ENCODE measurements around the gene NIM1K.

The NIM1K gene

DNA sequence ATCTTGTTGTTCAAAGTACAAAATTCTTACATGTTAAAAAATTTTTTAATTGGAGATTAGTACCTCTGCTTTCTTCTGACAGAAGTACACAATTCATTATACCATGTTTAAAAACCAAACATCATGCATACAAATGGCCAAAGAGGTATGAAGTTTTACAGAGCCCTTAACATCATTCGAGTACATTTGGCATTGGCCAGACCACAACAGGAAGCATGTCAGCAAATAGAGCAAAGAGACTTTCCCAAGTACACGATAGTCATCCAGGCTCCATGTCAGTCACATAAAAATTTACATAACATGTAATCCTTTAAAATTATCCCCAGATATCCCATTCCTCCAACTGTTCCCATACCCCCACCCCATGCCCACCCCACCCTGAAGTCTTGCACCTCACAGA lies 98.7 kb downstream of the NIM1K start:
- TF ChIP-seq CTCF (IDR thresholded peaks at IDR 0.05; ENCODE audit: low read depth, low read length), result no peak
- DNase-seq (ENCODE audit: low read depth, low spot score), result no peak
- in situ Hi-C loops (cut with HindIII; ENCODE audit: low sequenced_read_pairs), result no loop called here
- H3K4me3 ChIP-seq (ENCODE audit: low read depth, low read length), result no peak overlapping the region

GRCh38 chr5:43294226-43294625 lies 102.2 kb downstream of the NIM1K start:
- TF ChIP-seq CTCF (IDR thresholded peaks at IDR 0.05; ENCODE audit: low read depth, low read length), result no peak
- in situ Hi-C loops (cut with HindIII; ENCODE audit: low sequenced_read_pairs), result no loop called here
- no peak overlapping the region for H3K4me3 ChIP-seq (ENCODE audit: low read depth, low read length)
- peak; percentile 49 for DNase-seq (ENCODE audit: low read depth, low spot score)

GRCh38 chr5:43295202-43295601 lies 103.2 kb downstream of the NIM1K start:
- in situ Hi-C loops (cut with HindIII; ENCODE audit: low sequenced_read_pairs), result no loop called here
- TF ChIP-seq CTCF (IDR thresholded peaks at IDR 0.05; ENCODE audit: low read depth, low read length), result no peak
- no peak overlapping the region for H3K4me3 ChIP-seq (ENCODE audit: low read depth, low read length)
- no peak for DNase-seq (ENCODE audit: low read depth, low spot score)

GRCh38 chr5:43296835-43297234 lies 104.8 kb downstream of the NIM1K start:
- H3K4me3 ChIP-seq (ENCODE audit: low read depth, low read length), result no peak overlapping the region
- in situ Hi-C loops (cut with HindIII; ENCODE audit: low sequenced_read_pairs), result no loop called here
- TF ChIP-seq CTCF (IDR thresholded peaks at IDR 0.05; ENCODE audit: low read depth, low read length), result no peak
- no peak for DNase-seq (ENCODE audit: low read depth, low spot score)

GRCh38 chr5:43298443-43298842 lies 106.4 kb downstream of the NIM1K start:
- in situ Hi-C loops (cut with HindIII; ENCODE audit: low sequenced_read_pairs), result no loop called here
- no peak overlapping the region for H3K4me3 ChIP-seq (ENCODE audit: low read depth, low read length)
- no peak for DNase-seq (ENCODE audit: low read depth, low spot score)
- TF ChIP-seq CTCF (IDR thresholded peaks at IDR 0.05; ENCODE audit: low read depth, low read length), result no peak

DNA sequence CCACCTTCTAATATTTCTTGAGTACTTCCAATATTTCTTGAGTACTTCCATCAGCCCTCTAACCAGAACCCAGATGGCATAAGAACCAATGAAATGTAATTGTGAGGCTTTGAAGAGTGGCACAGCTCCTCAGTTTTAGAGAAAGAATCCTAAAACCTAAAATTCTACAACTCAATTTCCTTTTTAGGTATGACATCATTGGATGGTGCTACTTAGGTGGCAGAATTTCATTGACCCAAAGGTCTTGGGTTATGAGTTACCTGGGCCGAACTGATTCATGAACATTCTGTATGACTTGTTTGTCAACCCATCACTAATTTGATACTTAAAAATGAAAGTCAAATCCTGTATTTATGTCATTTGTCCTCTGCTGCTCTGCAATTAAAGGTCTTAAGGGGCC lies 108.1 kb downstream of the NIM1K start:
- no peak for DNase-seq (ENCODE audit: low read depth, low spot score)
- in situ Hi-C loops (cut with HindIII; ENCODE audit: low sequenced_read_pairs), result no loop called here
- no peak overlapping the region for H3K4me3 ChIP-seq (ENCODE audit: low read depth, low read length)
- no peak for TF ChIP-seq CTCF (IDR thresholded peaks at IDR 0.05; ENCODE audit: low read depth, low read length)

DNA sequence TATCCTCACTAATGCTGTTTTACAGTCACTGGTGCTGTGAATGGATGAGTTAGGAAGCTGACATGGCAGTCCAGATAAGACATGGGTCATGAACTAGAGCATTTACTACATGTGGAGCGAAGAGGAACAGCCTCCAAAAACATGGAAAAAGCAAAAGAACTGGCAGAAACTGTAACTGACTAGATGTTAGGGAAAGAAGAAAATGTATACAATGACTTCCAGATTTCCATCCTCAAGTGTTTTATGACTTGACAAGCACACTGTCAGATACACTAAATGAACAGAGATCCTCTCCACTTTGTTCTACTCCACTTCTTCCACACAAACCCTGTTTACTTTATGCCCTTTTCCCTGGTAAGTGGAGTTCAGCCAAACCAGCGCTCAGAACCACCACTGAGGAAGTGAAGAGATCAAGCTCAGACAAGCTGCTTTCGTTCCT lies 109.6 kb downstream of the NIM1K start:
- in situ Hi-C loops (cut with HindIII; ENCODE audit: low sequenced_read_pairs), result no loop called here
- no peak overlapping the region for H3K4me3 ChIP-seq (ENCODE audit: low read depth, low read length)
- TF ChIP-seq CTCF (IDR thresholded peaks at IDR 0.05; ENCODE audit: low read depth, low read length), result no peak
- no peak for DNase-seq (ENCODE audit: low read depth, low spot score)
